Naive thymus-derived CD4-positive, alpha-beta T cell (primary cell): ENCODE data around the gene HPGDS. TPM values are rescaled to one million over a fixed set of nuclear protein-coding genes. Genes with fewer than 3 reads are reported as not detected.

Experiments used
- ATAC-seq: fragments of 150-1000 bp; cut with Tn5 transposase; 2 replicates; pipeline ENCODE4 v1.10.0; 2021; ENCODE audit warnings: mild to moderate bottlenecking, moderate library complexity
- CTCF ChIA-PET: fragments of 350-600 bp; sonication (Branson Sonifier 250); formaldehyde crosslinking; loops from one replicate; lab custom pipeline; 2021; ENCODE audit warnings: antibody characterized with exemption; lab: Charles Lee
- POLR2A ChIA-PET: fragments of 350-600 bp; sonication (Branson Sonifier 250); formaldehyde crosslinking; loops from one replicate; lab custom pipeline; 2021; ENCODE audit warnings: antibody characterized with exemption, inconsistent platforms; lab: Charles Lee
- DNase-seq, 9 donors: peaks; one replicate each; pipeline versions ENCODE4 v3.0.0 to v3.0.0-alpha.2; 2020 to 2022; ENCODE audit warnings: mixed read lengths in 1 of 9
- H3K27ac ChIP-seq: one replicate; pipeline ENCODE4 v1.7.0; 2013; ENCODE audit warnings: mild to moderate bottlenecking, low read depth, low read length, moderate library complexity
- H3K27me3 ChIP-seq, 2 donors: one replicate each; pipeline ENCODE4 v1.7.0; 2013; ENCODE audit warnings: low read length in 2 of 2, mild to moderate bottlenecking in 2 of 2, moderate library complexity in 2 of 2; ENCODE audit not compliant: control insufficient read depth in 2 of 2, insufficient read depth in 2 of 2
- H3K36me3 ChIP-seq, 3 experiments: 1 replicate in 2 of 3; 2 replicates in 1 of 3; pipeline ENCODE4 v1.7.0; 2013; ENCODE audit warnings: low read length in 3 of 3, mild to moderate bottlenecking in 3 of 3, moderate library complexity in 1 of 3; ENCODE audit not compliant: insufficient read depth in 3 of 3, control insufficient read depth in 2 of 3
- H3K4me1 ChIP-seq, 2 donors: one replicate each; pipeline ENCODE4 v1.7.0; 2013; ENCODE audit warnings: low read length in 2 of 2, mild to moderate bottlenecking in 2 of 2, moderate library complexity in 1 of 2; ENCODE audit not compliant: control insufficient read depth in 2 of 2, insufficient read depth in 2 of 2
- H3K4me3 ChIP-seq: 2 replicates; pipeline ENCODE4 v1.7.0; 2013; ENCODE audit warnings: mild to moderate bottlenecking, low read length
- H3K9me3 ChIP-seq, 3 experiments: 1 replicate in 2 of 3; 2 replicates in 1 of 3; pipeline ENCODE4 v1.7.0; 2013; ENCODE audit warnings: low read length in 3 of 3; ENCODE audit not compliant: control insufficient read depth in 2 of 3
- H3K27ac Mint-ChIP-seq, 9 donors: one replicate each; pipeline ENCODE4 v1.8.0; 2020 to 2022; ENCODE audit warnings: mixed read lengths in 9 of 9, mild to moderate bottlenecking in 8 of 9, moderate library complexity in 5 of 9, inconsistent platforms in 2 of 9
- H3K27me3 Mint-ChIP-seq, 5 donors: one replicate each; pipeline ENCODE4 v1.8.0; 2021 to 2022; ENCODE audit warnings: mixed read lengths in 5 of 5, mild to moderate bottlenecking in 1 of 5
- H3K36me3 Mint-ChIP-seq, 5 donors: one replicate each; pipeline ENCODE4 v1.8.0; 2020 to 2022; ENCODE audit warnings: mixed read lengths in 5 of 5, mild to moderate bottlenecking in 3 of 5, inconsistent platforms in 1 of 5
- H3K4me1 Mint-ChIP-seq, 7 donors: one replicate each; pipeline ENCODE4 v1.8.0; 2020 to 2022; ENCODE audit warnings: mixed read lengths in 7 of 7, mild to moderate bottlenecking in 3 of 7, inconsistent platforms in 1 of 7
- H3K4me3 Mint-ChIP-seq, 10 donors: one replicate each; pipeline ENCODE4 v1.8.0; 2020 to 2022; ENCODE audit warnings: mild to moderate bottlenecking in 10 of 10, mixed read lengths in 10 of 10, moderate library complexity in 6 of 10, inconsistent platforms in 2 of 10
- H3K9me3 Mint-ChIP-seq, 11 donors: one replicate each; pipeline ENCODE4 v1.8.0; 2020 to 2022; ENCODE audit warnings: mixed read lengths in 11 of 11, mild to moderate bottlenecking in 4 of 11, inconsistent platforms in 1 of 11, moderate library complexity in 1 of 11
- intact Hi-C, 2 donors: fragments of 100-400 bp; cut with micrococcal nuclease; formaldehyde crosslinking; loops; one replicate each; pipeline ENCODE4 v1.15.1; 2023
- polyA plus RNA-seq, 2 donors: library from polyadenylated mRNA; unstranded; fragments of 300-500 nt; fragmentation: Illumina TruSeq; gene quantifications; one replicate each; pipeline ENCODE4 v1.2.3, GENCODE V29; 2021
- total RNA-seq, 6 experiments: library from RNA in 5 of 6; stranded (reverse) in 5 of 6; gene quantifications; 1 replicate in 5 of 6; 2 replicates in 1 of 6; pipeline ENCODE4 v1.2.3 and lab custom pipeline; 2021 to 2026

Gene HPGDS
- total and polyA plus RNA-seq, 7 experiments from 2014 or later, result 0.72 to 2.3 TPM; not detected in 5

DNA sequence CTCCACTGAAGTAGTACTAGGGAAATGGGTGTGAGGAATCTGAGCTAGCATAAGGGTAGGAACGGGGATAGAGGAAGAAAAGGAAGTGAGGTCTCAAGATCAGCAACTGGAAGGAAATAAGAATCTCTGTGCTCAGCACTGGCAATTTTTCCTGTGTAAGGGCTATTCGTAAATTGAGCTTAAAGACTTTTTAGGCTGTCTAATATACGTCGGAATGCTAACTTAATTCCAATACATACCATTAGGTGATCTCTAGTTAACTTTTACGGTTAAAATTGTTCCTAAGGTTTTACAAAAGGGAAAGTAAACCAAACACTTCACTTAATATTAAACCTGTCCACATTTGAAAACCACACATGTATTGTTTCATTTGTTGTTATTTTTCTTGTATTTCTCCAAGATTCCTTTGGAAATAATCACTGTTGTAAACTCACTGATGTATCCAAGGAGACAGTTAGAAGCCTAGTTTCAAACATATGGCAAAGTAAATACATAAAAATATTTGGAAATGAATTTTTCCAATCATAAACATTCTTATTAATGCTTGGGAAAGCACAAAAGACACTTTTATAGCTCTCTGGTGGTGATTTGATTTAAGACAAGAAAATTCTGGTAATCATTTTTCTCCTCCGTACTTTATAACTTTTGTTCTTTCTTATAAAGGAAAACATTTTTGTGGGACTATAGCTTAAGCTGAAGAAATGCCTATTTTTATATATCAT is 28.1 kb upstream of the HPGDS start:
- Histone ChIP-seq H3K4me1 (no peaks in the 10 kb centered on the region), H3K27me3 (no peaks in the 10 kb centered on the region), H3K27ac (no peak overlapping the region), H3K4me3 (no peak overlapping the region), H3K9me3 (no peaks in the 10 kb centered on the region), H3K36me3 (no peaks in the 10 kb centered on the region)
- Mint-ChIP-seq H3K27me3 (peaks cover 10 to 30% (median 27%) of the 10 kb centered on the region in 5 donors), H3K4me1 (no peaks in the 10 kb centered on the region), H3K36me3 (peaks cover 0 to 5% (median 0%) of the 10 kb centered on the region in 5 donors), H3K9me3 (peaks cover 0 to 10% (median 3%) of the 10 kb centered on the region in 11 donors), H3K4me3 (no peak overlapping the region), H3K27ac (no peak overlapping the region)
- ATAC-seq, result no peak
- ChIA-PET CTCF (interaction anchor here (1.0 kb wide), 1 partner anchor 8 kb away, joined by 4 read pairs; no protein-coding TSS in a partner anchor), POLR2A (no interaction called here)
- intact Hi-C loops, result no loop called here
- no peak for DNase-seq

DNA sequence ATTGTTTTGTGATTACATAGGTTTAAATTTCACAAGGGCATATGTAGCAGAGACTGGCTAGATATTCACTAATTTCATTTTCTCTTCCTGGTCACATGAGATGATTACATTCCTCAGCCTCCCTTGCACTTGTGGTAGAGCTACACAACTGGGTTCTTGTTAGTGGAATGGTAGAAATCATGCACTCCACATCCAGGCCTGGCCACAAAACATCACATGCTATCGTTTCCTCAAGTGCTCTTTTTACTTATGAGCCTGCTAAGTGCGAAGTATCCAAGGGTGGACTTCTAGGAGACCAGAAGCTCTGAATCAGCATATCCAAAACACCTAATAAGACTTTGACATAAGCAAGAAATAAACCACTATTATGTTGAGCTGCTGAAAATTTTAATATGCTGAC is 26.4 kb upstream of the HPGDS start:
- Histone ChIP-seq H3K4me1 (no peaks in the 10 kb centered on the region), H3K9me3 (no peaks in the 10 kb centered on the region), H3K27ac (no peak overlapping the region), H3K27me3 (no peaks in the 10 kb centered on the region), H3K4me3 (no peak overlapping the region), H3K36me3 (no peaks in the 10 kb centered on the region)
- POLR2A ChIA-PET, result no interaction called here
- DNase-seq (no peak), ATAC-seq (no peak)
- Mint-ChIP-seq H3K9me3 (peaks cover 0 to 10% (median 3%) of the 10 kb centered on the region in 11 donors), H3K4me3 (no peak overlapping the region), H3K36me3 (peaks cover 0 to 5% (median 0%) of the 10 kb centered on the region in 5 donors), H3K4me1 (no peaks in the 10 kb centered on the region), H3K27ac (no peak overlapping the region), H3K27me3 (peaks cover 8 to 28% (median 22%) of the 10 kb centered on the region in 5 donors)
- intact Hi-C loops, result no loop called here
- CTCF ChIA-PET, result no interaction called here

DNA sequence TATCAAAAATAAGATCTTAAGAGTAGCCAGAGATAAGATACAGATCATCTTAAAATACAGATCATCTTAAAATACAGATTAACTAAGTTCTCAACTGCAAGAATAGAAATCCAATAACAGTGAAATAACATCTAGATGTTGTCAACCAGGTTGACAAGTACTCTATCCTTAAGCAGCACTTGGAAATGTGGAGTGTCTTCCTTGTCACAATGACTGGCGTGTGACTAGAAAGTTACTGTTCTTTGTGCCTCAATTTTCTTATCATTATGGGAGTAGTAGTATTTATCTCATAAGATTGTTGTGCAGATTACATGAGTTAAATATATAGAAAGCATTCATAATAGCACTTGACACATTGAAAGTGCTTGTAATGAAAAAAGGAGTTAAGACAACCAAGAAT is 25.8 kb upstream of the HPGDS start:
- POLR2A ChIA-PET, result no interaction called here
- intact Hi-C loops, result no loop called here
- DNase-seq, result no peak

DNA sequence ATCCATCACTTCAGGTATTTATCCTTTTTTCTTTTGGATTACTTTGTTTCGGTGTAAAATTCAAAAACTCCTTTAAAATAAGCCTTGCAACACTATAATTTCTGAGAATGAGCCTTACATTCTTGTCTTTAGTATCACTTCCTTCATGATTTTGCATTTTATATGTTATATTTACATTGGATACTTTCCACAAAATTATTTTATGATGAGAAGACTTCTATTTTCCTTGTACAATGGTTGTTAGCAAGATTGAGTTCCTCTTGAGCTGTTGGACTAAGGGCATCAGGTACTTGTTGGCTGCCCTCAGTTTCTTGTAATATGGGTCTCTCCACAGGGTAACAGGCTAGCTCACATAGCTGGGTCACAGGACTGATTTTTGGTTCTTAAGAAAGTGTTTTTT is 22.7 kb upstream of the HPGDS start:
- DNase-seq (no peak), ATAC-seq (no peak)
- ChIA-PET CTCF (no interaction called here), POLR2A (no interaction called here)
- Mint-ChIP-seq H3K4me3 (no peak overlapping the region), H3K27me3 (peaks cover 8 to 26% (median 22%) of the 10 kb centered on the region in 5 donors), H3K27ac (no peak overlapping the region), H3K9me3 (peaks cover 0 to 10% (median 3%) of the 10 kb centered on the region in 11 donors), H3K4me1 (no peaks in the 10 kb centered on the region), H3K36me3 (peaks cover 0 to 5% (median 0%) of the 10 kb centered on the region in 5 donors)
- no peaks in the 10 kb centered on the region for H3K4me1 ChIP-seq
- H3K27me3 ChIP-seq, result no peaks in the 10 kb centered on the region
- no peaks in the 10 kb centered on the region for H3K9me3 ChIP-seq
- H3K27ac ChIP-seq, result no peak overlapping the region
- intact Hi-C loops, result no loop called here
- no peaks in the 10 kb centered on the region for H3K36me3 ChIP-seq
- H3K4me3 ChIP-seq, result no peak overlapping the region

More for the DNA sequence above, 25.8 kb upstream of the HPGDS start:
- Mint-ChIP-seq H3K4me1 (no peaks in the 10 kb centered on the region), H3K27me3 (peaks cover 6 to 28% (median 22%) of the 10 kb centered on the region in 5 donors), H3K27ac (no peak overlapping the region), H3K9me3 (peaks cover 0 to 10% (median 3%) of the 10 kb centered on the region in 11 donors), H3K36me3 (peaks cover 0 to 5% (median 0%) of the 10 kb centered on the region in 5 donors), H3K4me3 (no peak overlapping the region)
- Histone ChIP-seq H3K27ac (no peak overlapping the region), H3K4me1 (no peaks in the 10 kb centered on the region), H3K9me3 (no peaks in the 10 kb centered on the region), H3K36me3 (no peaks in the 10 kb centered on the region), H3K4me3 (no peak overlapping the region), H3K27me3 (no peaks in the 10 kb centered on the region)
- ATAC-seq, result no peak
- CTCF ChIA-PET, result no interaction called here

DNA sequence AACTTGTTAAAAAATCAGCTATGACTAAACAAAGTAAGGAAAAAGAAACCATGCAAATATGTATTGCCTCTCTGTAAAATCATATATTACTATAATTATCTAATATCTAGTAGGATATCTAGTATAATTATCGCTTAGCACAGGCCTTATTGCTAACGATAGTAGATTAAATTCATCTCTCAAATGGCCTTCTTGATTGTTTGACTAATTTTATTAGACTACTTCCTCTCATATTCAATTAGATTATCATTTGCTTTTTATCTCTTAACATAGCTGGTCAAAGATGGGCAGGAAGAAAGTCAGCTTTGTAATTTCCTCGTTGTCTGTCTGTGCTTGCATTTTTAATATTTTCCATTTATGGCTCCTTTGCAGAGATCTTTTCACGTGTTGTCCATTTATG is 21.9 kb upstream of the HPGDS start:
- Histone ChIP-seq H3K36me3 (no peaks in the 10 kb centered on the region), H3K27ac (no peak overlapping the region), H3K27me3 (no peaks in the 10 kb centered on the region), H3K4me1 (no peaks in the 10 kb centered on the region), H3K9me3 (no peaks in the 10 kb centered on the region), H3K4me3 (no peak overlapping the region)
- ATAC-seq, result no peak
- Mint-ChIP-seq H3K27me3 (peaks cover 8 to 20% (median 16%) of the 10 kb centered on the region in 5 donors), H3K9me3 (peaks cover 0 to 10% (median 3%) of the 10 kb centered on the region in 11 donors), H3K36me3 (peaks cover 0 to 5% (median 0%) of the 10 kb centered on the region in 5 donors), H3K4me1 (no peaks in the 10 kb centered on the region), H3K27ac (no peak overlapping the region), H3K4me3 (no peak overlapping the region)
- DNase-seq, result no peak
- ChIA-PET CTCF (no interaction called here), POLR2A (no interaction called here)
- intact Hi-C loops, result no loop called here

DNA sequence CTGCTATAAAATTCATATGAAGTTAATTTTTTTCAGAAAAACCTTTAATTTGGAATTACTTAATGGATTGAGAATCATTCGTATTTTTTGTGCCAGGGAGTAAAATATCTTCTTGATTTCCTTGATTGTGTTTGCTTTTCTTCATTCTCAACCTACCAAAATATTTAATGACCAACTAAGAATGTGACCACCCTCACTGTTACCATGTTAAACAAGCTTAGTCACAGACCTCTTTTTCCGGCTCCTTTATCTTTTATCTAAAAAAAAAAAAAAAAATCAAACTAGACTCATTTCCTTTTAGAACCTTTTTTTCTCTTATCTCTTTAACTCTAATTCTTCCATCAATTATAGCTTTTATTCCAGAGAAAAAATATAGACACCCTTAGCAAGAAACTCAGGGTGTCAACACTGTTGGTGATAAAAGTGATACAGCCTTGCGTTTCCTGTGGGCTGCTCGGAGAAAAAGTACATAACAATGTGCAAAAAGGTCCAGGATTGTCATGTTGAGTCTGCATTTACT is 20.6 kb upstream of the HPGDS start:
- peaks cover 0 to 5% (median 0%) of the 10 kb centered on the region in 5 donors for H3K36me3 Mint-ChIP-seq
- Histone ChIP-seq H3K9me3 (no peaks in the 10 kb centered on the region), H3K4me3 (no peak overlapping the region), H3K36me3 (no peaks in the 10 kb centered on the region), H3K4me1 (no peaks in the 10 kb centered on the region), H3K27me3 (no peaks in the 10 kb centered on the region), H3K27ac (no peak overlapping the region)
- no peak overlapping the region for H3K27ac Mint-ChIP-seq
- peaks cover 8 to 18% (median 13%) of the 10 kb centered on the region in 5 donors for H3K27me3 Mint-ChIP-seq
- no peak for ATAC-seq
- H3K4me3 Mint-ChIP-seq, result no peak overlapping the region
- H3K9me3 Mint-ChIP-seq, result peaks cover 0 to 10% (median 3%) of the 10 kb centered on the region in 11 donors
- intact Hi-C loops, result no loop called here
- no peak for DNase-seq
- CTCF ChIA-PET, result interaction anchor here (1.2 kb wide), 1 partner anchor 9 kb away, joined by 3 read pairs; no protein-coding TSS in a partner anchor
- POLR2A ChIA-PET, result no interaction called here
- no peaks in the 10 kb centered on the region for H3K4me1 Mint-ChIP-seq
